AG09319 (cell line): ENCODE results near the gene PIP5K1C.

Experiments
- DNase-seq: peaks from one replicate; pipeline ENCODE4 v3.0.0-alpha.2; 2010; ENCODE audit warnings: low read depth; ENCODE audit errors: extremely low read depth
- CTCF ChIP-seq: IDR thresholded peaks from 2 replicates; pipeline ENCODE4 v1.5.1; 2011; ENCODE audit warnings: low read depth, mild to moderate bottlenecking, inconsistent platforms, low read length, moderate library complexity

PIP5K1C gene

GRCh38 chr19:3621689-3622088 lies 78.6 kb downstream of the PIP5K1C start:
- TF ChIP-seq CTCF, result no peak
- no peak for DNase-seq

- DNase-seq, result no peak
- TF ChIP-seq CTCF, result no peak
Measured at GRCh38 chr19:3620817-3621547, 79.3 kb downstream of the PIP5K1C start.

DNA sequence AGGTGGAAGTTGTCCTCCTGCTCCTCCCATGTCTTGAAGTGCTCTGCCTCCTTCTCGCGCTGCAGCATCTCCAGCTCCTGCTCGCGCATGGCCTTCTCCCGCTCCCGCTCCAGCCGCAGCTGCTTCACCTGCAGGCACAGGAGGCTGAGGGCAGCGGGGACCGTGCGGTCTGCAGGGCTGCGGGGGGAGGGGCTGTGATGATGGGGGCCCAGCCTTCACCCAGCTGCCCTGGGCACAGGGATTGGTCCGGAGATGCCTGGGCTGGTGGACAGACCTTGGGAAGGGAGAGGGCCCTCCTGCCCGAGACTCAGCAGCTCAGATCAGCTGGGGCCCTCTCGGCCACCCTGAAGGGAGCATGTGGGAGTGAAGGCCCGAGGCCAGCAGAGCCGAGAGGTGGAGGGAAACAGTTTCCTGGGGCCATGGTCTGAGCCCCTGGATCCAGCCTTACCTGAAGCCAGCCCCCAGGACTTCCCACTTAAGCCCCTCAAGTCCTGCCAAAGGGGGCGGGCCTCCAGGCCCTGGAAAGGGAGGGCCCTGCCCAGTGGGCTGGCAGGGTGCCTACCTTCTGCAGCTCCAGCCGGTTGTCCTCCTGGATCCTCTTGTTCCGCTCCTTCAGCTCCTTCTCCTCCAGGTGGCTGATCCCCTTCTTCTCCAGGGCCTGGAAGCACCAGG lies 80.0 kb downstream of the PIP5K1C start:
- no peak for TF ChIP-seq CTCF

DNA sequence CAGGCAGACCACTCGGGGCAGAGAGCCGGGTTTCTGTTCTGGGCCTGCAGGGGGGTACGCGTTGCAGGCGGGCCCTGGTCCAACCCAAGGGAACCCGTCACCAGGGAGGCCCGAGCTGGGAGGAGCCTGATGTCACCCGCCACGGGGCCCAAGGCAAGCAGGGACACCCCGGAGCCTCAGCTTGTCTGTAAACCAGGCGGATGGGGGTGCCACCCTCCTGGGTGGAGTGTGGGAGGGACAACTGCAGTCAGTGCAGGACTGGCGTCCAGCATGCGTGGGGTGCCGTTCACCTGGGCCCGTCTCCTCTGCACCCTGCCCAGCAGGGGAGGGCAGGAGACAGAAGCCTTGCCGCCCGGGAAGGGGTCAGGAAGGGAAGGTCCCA lies 80.6 kb downstream of the PIP5K1C start:
- no peak for TF ChIP-seq CTCF
- no peak for DNase-seq

More for the DNA sequence above, 80.0 kb downstream of the PIP5K1C start:
- DNase-seq, result no peak

DNA sequence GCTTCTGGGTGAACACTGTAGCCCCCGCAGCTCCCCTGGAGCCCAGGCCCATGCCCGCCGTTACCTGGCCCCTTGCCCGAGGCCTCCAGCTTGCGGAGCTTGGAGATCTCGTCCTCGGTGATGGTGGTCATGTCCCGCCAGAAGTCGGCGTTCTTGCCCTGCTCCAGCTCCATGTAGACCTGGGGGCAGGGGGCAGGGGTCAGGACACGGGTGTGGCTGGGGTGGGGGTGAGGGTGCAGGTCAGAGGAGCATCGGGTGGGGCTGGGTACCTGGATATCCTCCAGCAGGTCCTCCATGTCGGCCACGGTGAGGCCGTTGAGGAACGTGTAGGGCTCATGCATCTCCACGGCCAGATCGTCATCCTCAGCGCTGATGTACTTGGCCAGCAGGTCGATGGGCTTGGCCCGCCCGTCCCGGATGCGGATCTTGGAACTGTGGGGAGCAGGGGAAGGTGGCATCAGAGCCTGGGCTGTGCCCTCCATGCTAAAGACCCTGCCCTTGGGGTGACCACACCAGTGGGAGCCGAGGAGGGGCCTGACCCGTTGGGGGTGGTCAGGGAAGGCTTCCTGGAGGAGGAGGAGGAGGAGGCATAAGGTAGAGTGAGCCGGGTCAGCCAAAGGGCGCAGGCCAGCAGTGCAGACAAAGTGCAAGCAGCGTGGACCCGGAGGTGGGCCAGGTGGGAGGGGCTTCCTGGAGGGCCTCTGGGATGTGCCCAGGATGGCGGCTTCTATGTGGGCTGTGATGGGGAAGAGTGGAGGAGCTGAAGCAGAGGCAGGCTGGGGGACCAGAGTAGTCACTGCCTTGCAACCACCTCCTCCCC lies 81.2 kb downstream of the PIP5K1C start:
- no peak for TF ChIP-seq CTCF
- no peak for DNase-seq

DNA sequence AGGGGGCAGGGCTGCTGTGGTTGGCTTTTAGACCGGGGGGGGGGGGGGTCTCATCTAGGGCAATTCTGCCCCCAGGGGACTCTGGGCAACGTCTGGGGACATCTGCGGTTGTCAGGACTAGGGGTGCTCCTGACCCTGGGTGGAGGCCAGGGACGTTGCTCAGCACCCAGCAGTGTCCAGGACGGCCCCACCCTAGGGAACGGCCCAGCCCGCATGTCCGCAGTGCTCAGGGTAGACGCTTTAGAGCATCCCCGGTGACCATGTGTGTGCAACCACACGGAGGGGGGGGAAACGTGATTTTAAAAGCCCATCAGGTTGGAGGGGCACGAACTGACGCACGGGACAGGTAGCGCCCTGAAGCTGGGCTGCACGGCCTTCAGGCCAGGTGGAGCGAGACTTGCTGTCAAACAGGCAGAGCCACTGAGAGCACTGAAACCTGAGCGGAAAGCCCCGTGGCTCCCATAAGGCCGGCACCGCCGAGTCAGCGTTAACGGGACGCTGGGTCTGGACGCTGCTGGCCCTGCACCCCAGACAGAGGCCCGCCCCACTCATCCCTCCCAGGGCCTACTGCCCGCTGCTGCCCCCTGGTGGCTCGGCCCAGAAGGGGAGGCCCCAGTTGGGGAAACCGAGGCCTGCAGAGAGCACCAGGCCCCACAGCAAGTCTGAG lies 82.0 kb downstream of the PIP5K1C start:
- TF ChIP-seq CTCF, result peak; percentile 96
- DNase-seq, result no peak

GRCh38 chr19:3617463-3617862 lies 82.8 kb downstream of the PIP5K1C start:
- no peak for TF ChIP-seq CTCF
- DNase-seq, result no peak
